Measurements from ENCODE around the gene TSR2. TPM values are rescaled to one million over a fixed set of nuclear protein-coding genes. Genes with fewer than 3 reads are reported as not detected.

TSR2 gene
- total and polyA plus RNA-seq, 2 of the 13 experiments (the other 11 are each of a cell fraction or from before 2014, with no cell fraction given) = 10.9 to 35.5 TPM

GRCh38 chrX:54439960-54440871 is at the start of gene TSR2 (continued):
- TF ChIP-seq ZNF263 (CRISPR knock-in tag; IDR thresholded peaks at IDR 0.05) = 0 out of 2 replicates have a peak, but pooled peaks have one; percentile 21
- TF ChIP-seq SP4 (CRISPR knock-in tag; IDR thresholded peaks at IDR 0.05) = peak; percentile 31; the same call in 1 of the 2 replicates
- peak; percentile 72 for TF ChIP-seq POLR2G (IDR thresholded peaks at IDR 0.05; ENCODE audit: low read depth, low read length)
- TF ChIP-seq ARNTL (CRISPR knock-in tag; IDR thresholded peaks at IDR 0.05) = peak; percentile 80
- TF ChIP-seq POLR2A (IDR thresholded peaks at IDR 0.05; ENCODE audit: insufficient read depth in 1 of 2, low read depth in 2 of 2, low read length in 2 of 2) = peak; percentile 47 to 65; a peak in 3 of 4 replicates
- TF ChIP-seq ZNF543 (CRISPR knock-in tag; IDR thresholded peaks at IDR 0.05) = 0 out of 2 replicates have a peak, but pooled peaks have one; percentile 28
- 0 out of 2 replicates have a peak, but pooled peaks have one; percentile 19 for TF ChIP-seq ZNF317 (CRISPR knock-in tag; IDR thresholded peaks at IDR 0.05)
- TF ChIP-seq MXD4 (CRISPR knock-in tag; IDR thresholded peaks at IDR 0.05) = peak; percentile 30; the same call in 1 of the 2 replicates
- TF ChIP-seq HMGXB4 (CRISPR knock-in tag; IDR thresholded peaks at IDR 0.05; ENCODE audit: borderline replicate concordance in 1 of 2, low read depth in 1 of 2) = peak; percentile 36 to 39; a peak in 1 of 4 replicates
- TF ChIP-seq YEATS4 (CRISPR knock-in tag; IDR thresholded peaks at IDR 0.05; ENCODE audit: borderline replicate concordance) = peak; percentile 76; the same call in 1 of the 2 replicates
- TF ChIP-seq POLR2AphosphoS5 (IDR thresholded peaks at IDR 0.05; ENCODE audit: low read depth, low read length) = peak; percentile 58
- no peak for TF ChIP-seq ZFP41 (CRISPR knock-in tag; IDR thresholded peaks at IDR 0.05; ENCODE audit: borderline replicate concordance)
- TF ChIP-seq GATAD2A (CRISPR knock-in tag; IDR thresholded peaks at IDR 0.05) = 0 out of 2 replicates have a peak, but pooled peaks have one; percentile 39
- TF ChIP-seq RFXAP (CRISPR knock-in tag; IDR thresholded peaks at IDR 0.05; ENCODE audit: borderline replicate concordance) = no peak
- peak; percentile 11; the same call in 1 of the 2 replicates for TF ChIP-seq SOX5 (CRISPR knock-in tag; IDR thresholded peaks at IDR 0.05; ENCODE audit: borderline replicate concordance)
- peak; percentile 70; the same call in 1 of the 2 replicates for TF ChIP-seq TSC22D2 (CRISPR knock-in tag; IDR thresholded peaks at IDR 0.05; ENCODE audit: borderline replicate concordance)
- peak; percentile 50 for TF ChIP-seq ZNF574 (CRISPR knock-in tag; IDR thresholded peaks at IDR 0.05)
- peak; percentile 83 for TF ChIP-seq THAP11 (CRISPR knock-in tag; IDR thresholded peaks at IDR 0.05)
- peak; percentile 93 for TF ChIP-seq XRCC5 (optimal IDR thresholded peaks at IDR 0.05; ENCODE audit: low read length)
- TF ChIP-seq ARID5B (CRISPR knock-in tag; IDR thresholded peaks at IDR 0.05) = peak; percentile 44
- TF ChIP-seq TBX2 (CRISPR knock-in tag; IDR thresholded peaks at IDR 0.05; ENCODE audit: borderline replicate concordance) = peak; percentile 56; the same call in 1 of the 2 replicates
